Gastroesophageal sphincter (tissue), 4 donors: ENCODE measurements around the gene RNPS1. TPM values are rescaled to one million over a fixed set of nuclear protein-coding genes. Genes with fewer than 3 reads are reported as not detected.

Experiments used
- ATAC-seq: fragments of 150-250 bp; one replicate; pipeline ENCODE4 v1.9.1; 2016; ENCODE audit warnings: mild to moderate bottlenecking, moderate library complexity
- H3K27ac ChIP-seq, 4 donors: fragments of 200-600 bp; sonication (generic) in 3 of 4; 1 replicate in 3 of 4; 2 replicates in 1 of 4; pipeline ENCODE4 v1.5.1; 2016 to 2019
- H3K27me3 ChIP-seq: fragments of 200-600 bp; sonication (generic); one replicate; pipeline ENCODE4 v1.5.1; 2019
- H3K36me3 ChIP-seq, 2 donors: fragments of 200-600 bp; sonication (generic); one replicate each; pipeline ENCODE4 v1.5.1; 2019; ENCODE audit warnings: control low read depth in 1 of 2
- H3K4me1 ChIP-seq, 3 donors: fragments of 200-600 bp; sonication (generic); 1 replicate in 2 of 3; 2 replicates in 1 of 3; pipeline ENCODE4 v1.5.1; 2016 to 2019; ENCODE audit warnings: control low read depth in 2 of 3
- H3K4me3 ChIP-seq, 2 donors: fragments of 200-600 bp; sonication (generic); one replicate each; pipeline ENCODE4 v1.5.1; 2019; ENCODE audit warnings: mild to moderate bottlenecking in 1 of 2, moderate library complexity in 1 of 2
- H3K9me3 ChIP-seq, 3 donors: fragments of 200-600 bp; sonication (generic); one replicate each; pipeline ENCODE4 v1.5.1; 2017 to 2019; ENCODE audit warnings: control low read depth in 2 of 3
- EP300 ChIP-seq: sonication (generic); formaldehyde crosslinking; IDR thresholded peaks from one replicate; pipeline ENCODE4 v1.6.1; 2017; ENCODE audit warnings: antibody characterized with exemption, mild to moderate bottlenecking
- POLR2A ChIP-seq, 2 donors: fragments of 450-650 bp; IDR thresholded peaks; one replicate each; pipeline ENCODE4 v1.6.1; 2017; ENCODE audit warnings: antibody characterized with exemption in 2 of 2, mild to moderate bottlenecking in 2 of 2, moderate library complexity in 1 of 2
- POLR2AphosphoS5 ChIP-seq: sonication (generic); formaldehyde crosslinking; IDR thresholded peaks from one replicate; pipeline ENCODE4 v1.6.1; 2017; ENCODE audit warnings: antibody characterized with exemption
- WGBS, 2 donors: methylation state at CpG; one replicate each; pipeline ENCODE4 v1.1.5; 2018; ENCODE audit warnings: low coverage in 1 of 2; 5-methylcytosine and 5-hydroxymethylcytosine counted together
- total RNA-seq, 4 donors: library from RNA; depleted of rRNA; stranded (reverse); fragments of >200 nt; gene quantifications; one replicate each; pipeline ENCODE4 v1.1.0, GENCODE V29; 2016
- TF ChIP-seq, protein P1 (sequence below), 4 experiments: fragments of 200-600 bp in 2 of 4; fragments of 450-650 bp in 2 of 4; sonication (generic) in 1 of 4; IDR thresholded peaks; one replicate each; pipeline ENCODE4 v1.5.1; 2017 to 2019; ENCODE audit warnings: antibody characterized with exemption in 4 of 4, mild to moderate bottlenecking in 2 of 4, moderate library complexity in 2 of 4

The RNPS1 gene
- total RNA-seq, 4 donors from 2014 or later: 117 to 171 (median 128) TPM

DNA sequence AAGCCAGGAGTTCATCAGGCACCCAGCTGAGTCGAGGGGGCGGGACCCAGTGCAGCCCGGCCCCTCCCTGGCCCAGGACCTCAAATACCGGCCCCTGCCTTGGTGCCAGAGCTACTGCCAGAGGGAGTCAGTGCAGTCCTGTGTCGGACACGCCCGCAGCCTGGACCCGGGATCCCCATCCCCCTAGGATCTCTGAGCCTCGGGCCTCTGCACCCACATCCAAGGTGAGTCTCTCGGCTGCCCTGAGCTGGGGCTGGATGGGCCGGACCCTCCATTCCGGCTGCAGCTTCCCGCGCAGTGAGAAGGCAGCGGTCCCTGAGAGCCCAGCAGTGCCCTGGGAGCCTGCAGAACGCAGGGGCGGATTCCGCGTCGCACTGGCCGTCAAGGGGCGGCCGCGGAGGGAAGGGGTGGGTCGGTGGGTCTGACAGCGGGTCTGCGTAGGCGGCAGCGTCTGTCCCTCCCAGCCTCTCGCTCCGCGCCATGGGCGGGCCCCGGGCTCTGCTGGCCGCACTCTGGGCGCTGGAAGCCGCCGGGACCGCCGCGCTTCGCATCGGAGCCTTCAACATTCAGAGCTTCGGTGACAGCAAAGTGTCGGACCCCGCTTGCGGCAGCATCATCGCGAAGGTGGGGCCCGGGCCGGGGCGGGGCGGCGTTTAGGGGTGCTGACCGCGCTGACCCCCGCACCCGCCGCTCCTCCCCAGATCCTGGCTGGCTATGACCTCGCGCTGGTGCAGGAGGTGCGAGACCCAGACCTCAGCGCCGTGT is 31.4 kb downstream of the RNPS1 start, which contains the start of gene DNASE1L2:
Gene DNASE1L2 (plus strand): TSS at position 108 of the 765 bp plus-strand sequence. CDS start 373 bp downstream, at position 481.
- Histone ChIP-seq H3K4me1 (peaks cover 6 to 28% (median 17%) of the 10 kb centered on the region in 3 donors), H3K4me3 (peak within 1 kb of the TSS in 1 of 2 donors; percentile 38), H3K9me3 (no peaks in the 10 kb centered on the region), H3K36me3 (peaks cover 0 to 64% of the 10 kb centered on the region in 2 donors), H3K27ac (no peak within 1 kb of the TSS), H3K27me3 (peaks cover 65% of the 10 kb centered on the region)
- peak; percentile 26 for ATAC-seq
- WGBS, 2 donors: no CpG with 5 or more reads among the region's 64 CpGs
- TF ChIP-seq POLR2AphosphoS5: peak; percentile 20
- TF ChIP-seq POLR2A (IDR thresholded peaks at IDR 0.05): no peak

DNA sequence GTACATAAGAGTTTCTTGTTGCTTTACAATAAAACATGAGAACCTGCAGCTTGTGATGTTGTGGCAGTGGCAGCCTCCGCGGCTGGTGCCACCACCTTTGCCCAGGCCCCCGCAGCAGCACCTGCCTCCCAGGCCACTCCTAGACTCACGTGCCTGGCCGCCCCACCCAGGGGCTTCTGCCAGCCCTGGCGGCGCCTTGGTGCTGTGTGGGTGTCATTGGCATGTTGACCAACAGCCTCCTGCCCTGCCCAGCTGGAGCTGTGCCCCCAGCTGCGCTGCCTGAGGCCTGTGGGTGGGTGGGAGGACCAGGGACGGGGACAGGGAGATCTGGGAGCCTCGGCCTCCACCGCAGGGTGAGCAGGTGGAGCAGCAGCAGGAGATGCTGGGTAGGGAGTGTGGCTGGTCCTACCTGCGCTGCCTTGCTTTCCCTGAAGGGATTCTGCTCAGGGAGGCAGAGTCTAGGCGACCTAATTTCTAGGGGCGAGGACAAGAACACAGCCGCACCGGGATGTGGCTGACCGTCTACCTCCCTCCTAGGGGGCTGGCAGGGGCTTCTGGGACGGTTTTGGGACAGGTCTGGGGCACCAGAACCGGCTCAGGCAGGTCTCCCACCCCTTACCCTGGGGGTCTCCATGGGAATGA is 32.1 kb downstream of the RNPS1 start:
- WGBS, 2 donors: 76% methylated on average over 4 of the region's 19 CpGs; no CpG with 5 or more reads in 1 of the 2 donors
- no peak overlapping the region for H3K27ac ChIP-seq
- TF ChIP-seq, protein P1, sequence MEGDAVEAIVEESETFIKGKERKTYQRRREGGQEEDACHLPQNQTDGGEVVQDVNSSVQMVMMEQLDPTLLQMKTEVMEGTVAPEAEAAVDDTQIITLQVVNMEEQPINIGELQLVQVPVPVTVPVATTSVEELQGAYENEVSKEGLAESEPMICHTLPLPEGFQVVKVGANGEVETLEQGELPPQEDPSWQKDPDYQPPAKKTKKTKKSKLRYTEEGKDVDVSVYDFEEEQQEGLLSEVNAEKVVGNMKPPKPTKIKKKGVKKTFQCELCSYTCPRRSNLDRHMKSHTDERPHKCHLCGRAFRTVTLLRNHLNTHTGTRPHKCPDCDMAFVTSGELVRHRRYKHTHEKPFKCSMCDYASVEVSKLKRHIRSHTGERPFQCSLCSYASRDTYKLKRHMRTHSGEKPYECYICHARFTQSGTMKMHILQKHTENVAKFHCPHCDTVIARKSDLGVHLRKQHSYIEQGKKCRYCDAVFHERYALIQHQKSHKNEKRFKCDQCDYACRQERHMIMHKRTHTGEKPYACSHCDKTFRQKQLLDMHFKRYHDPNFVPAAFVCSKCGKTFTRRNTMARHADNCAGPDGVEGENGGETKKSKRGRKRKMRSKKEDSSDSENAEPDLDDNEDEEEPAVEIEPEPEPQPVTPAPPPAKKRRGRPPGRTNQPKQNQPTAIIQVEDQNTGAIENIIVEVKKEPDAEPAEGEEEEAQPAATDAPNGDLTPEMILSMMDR (IDR thresholded peaks at IDR 0.05): no peak
- TF ChIP-seq EP300: no peak
- no peak for TF ChIP-seq POLR2AphosphoS5
- no peak for TF ChIP-seq POLR2A (IDR thresholded peaks at IDR 0.05)
- H3K9me3 ChIP-seq: no peaks in the 10 kb centered on the region
- no peak for ATAC-seq
- H3K27me3 ChIP-seq: peaks cover 65% of the 10 kb centered on the region
- no peak overlapping the region for H3K4me3 ChIP-seq
- peaks cover 0 to 66% of the 10 kb centered on the region in 2 donors for H3K36me3 ChIP-seq
- H3K4me1 ChIP-seq: peaks cover 6 to 28% (median 17%) of the 10 kb centered on the region in 3 donors

DNA sequence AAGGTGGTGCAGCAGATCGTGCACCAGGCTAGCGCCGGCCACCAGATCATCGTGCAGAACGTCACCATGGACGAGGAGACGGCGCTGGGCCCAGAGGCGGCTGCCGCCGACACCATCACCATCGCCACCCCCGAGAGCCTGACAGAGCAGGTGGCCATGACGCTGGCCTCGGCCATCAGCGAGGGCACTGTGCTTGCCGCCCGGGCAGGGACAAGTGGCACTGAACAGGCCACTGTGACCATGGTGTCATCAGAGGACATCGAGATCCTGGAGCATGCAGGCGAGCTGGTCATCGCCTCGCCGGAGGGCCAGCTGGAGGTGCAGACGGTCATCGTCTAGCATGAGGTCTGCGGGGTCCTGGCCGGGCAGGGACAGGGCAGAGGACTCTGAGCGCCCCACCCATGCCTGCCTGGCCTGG is 32.7 kb downstream of the RNPS1 start:
- H3K9me3 ChIP-seq: no peaks in the 10 kb centered on the region
- peaks cover 65% of the 10 kb centered on the region for H3K27me3 ChIP-seq
- peaks cover 6 to 28% (median 17%) of the 10 kb centered on the region in 3 donors for H3K4me1 ChIP-seq
- no peak overlapping the region for H3K4me3 ChIP-seq
- ATAC-seq: no peak
- TF ChIP-seq, protein P1 (IDR thresholded peaks at IDR 0.05): no peak
- TF ChIP-seq EP300 (no peak), POLR2AphosphoS5 (no peak), POLR2A (IDR thresholded peaks at IDR 0.05) (no peak)
- H3K27ac ChIP-seq: no peak overlapping the region
- H3K36me3 ChIP-seq: peaks cover 0 to 67% of the 10 kb centered on the region in 2 donors
- WGBS, 2 donors: no CpG with 5 or more reads among the region's 28 CpGs

DNA sequence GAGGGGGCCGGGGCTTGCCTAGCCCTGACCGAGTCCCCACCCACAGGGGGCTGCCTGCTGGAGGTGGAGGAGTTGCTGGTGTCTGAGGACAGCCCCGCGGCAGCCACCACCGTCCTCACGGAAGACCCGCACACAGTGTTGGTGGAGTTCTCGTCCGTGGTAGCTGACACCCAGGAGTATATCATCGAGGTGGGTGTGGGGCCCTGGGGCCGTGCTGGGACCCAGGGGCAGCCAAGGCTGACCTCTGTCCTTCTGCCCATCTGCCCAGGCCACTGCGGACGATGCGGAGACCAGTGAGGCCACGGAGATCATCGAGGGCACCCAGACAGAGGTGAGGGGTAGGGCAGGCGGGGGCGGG is 33.1 kb downstream of the RNPS1 start:
- Histone ChIP-seq H3K36me3 (peaks cover 0 to 67% of the 10 kb centered on the region in 2 donors), H3K9me3 (no peaks in the 10 kb centered on the region), H3K27ac (no peak overlapping the region), H3K4me3 (no peak overlapping the region), H3K27me3 (peaks cover 65% of the 10 kb centered on the region), H3K4me1 (peaks cover 6 to 28% (median 17%) of the 10 kb centered on the region in 3 donors)
- WGBS, 2 donors: no CpG with 5 or more reads among the region's 18 CpGs
- TF ChIP-seq POLR2A (IDR thresholded peaks at IDR 0.05): no peak
- TF ChIP-seq EP300: no peak
- no peak for TF ChIP-seq POLR2AphosphoS5
- TF ChIP-seq, protein P1 (IDR thresholded peaks at IDR 0.05): no peak
- ATAC-seq: no peak
